ENCODE measurements around the gene XAGE1A.
"Not testable (repeated sequence)": the region's sequence is repeated elsewhere in the genome, so short reads cannot be mapped to it uniquely, and the experiment has no call there.

The XAGE1A gene

GRCh38 chrX:52495545-52496418 lies at the start of gene XAGE1A:
TSS of gene XAGE1A (plus strand) at chrX:52495808. CDS start at chrX:52497362, 1,554 bp downstream.
- not testable (repeated sequence) for DNase-seq

GRCh38 chrX:52452031-52452430 lies 43.6 kb upstream of the XAGE1A start:
- not testable (repeated sequence) for DNase-seq

- DNase-seq = not testable (repeated sequence)
These were observed 24.3 kb upstream of the XAGE1A start for GRCh38 chrX:52471301-52471700.

- DNase-seq = not testable (repeated sequence)
These were observed 788 bp downstream of the XAGE1A start for GRCh38 chrX:52496419-52496772.

- DNase-seq = not testable (repeated sequence)
These were observed 5.8 kb downstream of the XAGE1A start for GRCh38 chrX:52501362-52501761.

GRCh38 chrX:52504551-52504950 lies 8.9 kb downstream of the XAGE1A start:
- no peak for DNase-seq

GRCh38 chrX:52507331-52507730 lies 11.7 kb downstream of the XAGE1A start:
- DNase-seq = no peak

- DNase-seq = no peak
These were observed 14.3 kb downstream of the XAGE1A start for GRCh38 chrX:52509916-52510315.

GRCh38 chrX:52511126-52511525 lies 15.5 kb downstream of the XAGE1A start:
- DNase-seq = not testable (repeated sequence)

- not testable (repeated sequence) for DNase-seq
These were observed 20.7 kb downstream of the XAGE1A start for GRCh38 chrX:52516110-52516986.

- DNase-seq = not testable (repeated sequence)
These were observed 21.3 kb downstream of the XAGE1A start, which contains the start of gene XAGE1B for GRCh38 chrX:52516987-52517325. TSS of gene XAGE1B (minus strand) at chrX:52517063. CDS start at chrX:52515527, 1,536 bp downstream.

- not testable (repeated sequence) for DNase-seq
These were observed 45.4 kb downstream of the XAGE1A start for GRCh38 chrX:52541051-52541450.

- DNase-seq = no peak
These were observed 46.7 kb downstream of the XAGE1A start for GRCh38 chrX:52542311-52542710.

- no peak for DNase-seq
These were observed 48.7 kb downstream of the XAGE1A start for GRCh38 chrX:52544147-52544840.

GRCh38 chrX:52548769-52549168 lies 53.2 kb downstream of the XAGE1A start:
- DNase-seq = not testable (repeated sequence)

Data from NCI-H82 (cell line).